HCEC 1CT (cell line): ENCODE measurements around the gene ATRN.
"Not testable (repeated sequence)": the region's sequence is repeated elsewhere in the genome, so short reads cannot be mapped to it uniquely, and the experiment has no call there.

ENCODE experiments used
- DNase-seq: peaks from one replicate; pipeline ENCODE4 v3.0.0-alpha.2; 2017

ATRN gene

GRCh38 chr20:3576363-3576762 is 105.5 kb downstream of the ATRN start:
- DNase-seq, result no peak

- DNase-seq, result no peak
Measured at GRCh38 chr20:3577366-3577765, 106.5 kb downstream of the ATRN start.

- no peak for DNase-seq
Measured at GRCh38 chr20:3580412-3580811, 109.6 kb downstream of the ATRN start.

GRCh38 chr20:3583765-3584164 is 112.9 kb downstream of the ATRN start:
- DNase-seq, result no peak

- DNase-seq, result no peak
Measured at GRCh38 chr20:3586093-3586492, 115.3 kb downstream of the ATRN start.

- DNase-seq, result no peak
Measured at GRCh38 chr20:3590164-3590563, 119.3 kb downstream of the ATRN start.

- no peak for DNase-seq
Measured at GRCh38 chr20:3592931-3593330, 122.1 kb downstream of the ATRN start.

GRCh38 chr20:3595541-3595940 is 124.7 kb downstream of the ATRN start:
- DNase-seq, result no peak

GRCh38 chr20:3603108-3603507 is 132.3 kb downstream of the ATRN start:
- no peak for DNase-seq

GRCh38 chr20:3605386-3605886 is 134.6 kb downstream of the ATRN start:
- not testable (repeated sequence) for DNase-seq

GRCh38 chr20:3606021-3606420 is 135.2 kb downstream of the ATRN start:
- no peak for DNase-seq

GRCh38 chr20:3611901-3612300 is 141.1 kb downstream of the ATRN start:
- no peak for DNase-seq

- DNase-seq, result peak; percentile 5
Measured at GRCh38 chr20:3612795-3613572, 142.2 kb downstream of the ATRN start.

- no peak for DNase-seq
Measured at GRCh38 chr20:3613821-3614440, 143.1 kb downstream of the ATRN start.

GRCh38 chr20:3614466-3614865 is 143.6 kb downstream of the ATRN start:
- peak; percentile 14 for DNase-seq

GRCh38 chr20:3615171-3615840 is 144.5 kb downstream of the ATRN start:
- DNase-seq, result not testable (repeated sequence)

- no peak for DNase-seq
Measured at GRCh38 chr20:3616250-3616649, 145.4 kb downstream of the ATRN start.

GRCh38 chr20:3621111-3621510 is 150.3 kb downstream of the ATRN start:
- DNase-seq, result no peak

GRCh38 chr20:3622406-3622805 is 151.6 kb downstream of the ATRN start:
- DNase-seq, result no peak

- DNase-seq, result no peak
Measured at GRCh38 chr20:3627476-3627875, 156.7 kb downstream of the ATRN start.

- no peak for DNase-seq
Measured at GRCh38 chr20:3628502-3629314, 157.9 kb downstream of the ATRN start.

- DNase-seq, result no peak
Measured at GRCh38 chr20:3629893-3630292, 159.1 kb downstream of the ATRN start.

GRCh38 chr20:3630429-3630828 is 159.6 kb downstream of the ATRN start:
- no peak for DNase-seq
